B cell (primary cell): ENCODE data around the gene MTX1. TPM values are rescaled to one million over a fixed set of nuclear protein-coding genes. Genes with fewer than 3 reads are reported as not detected.

Experiments
- ATAC-seq: fragments of 200-7000 bp; cut with Tn5 transposase; one replicate; pipeline ENCODE4 v1.10.0; 2021; ENCODE audit warnings: low read depth, mild to moderate bottlenecking, moderate number of reproducible peaks, moderate library complexity
- CTCF ChIA-PET: fragments of 350-600 bp; sonication (Branson Sonifier 250); formaldehyde crosslinking; loops from one replicate; lab custom pipeline; 2021; ENCODE audit warnings: antibody characterized with exemption, inconsistent platforms; lab: Charles Lee
- POLR2A ChIA-PET: fragments of 350-600 bp; sonication (Branson Sonifier 250); formaldehyde crosslinking; loops from one replicate; lab custom pipeline; 2021; ENCODE audit warnings: antibody characterized with exemption; lab: Charles Lee
- DNase-seq: peaks from one replicate; pipeline ENCODE4 v3.0.0; 2013
- H2AFZ ChIP-seq: 2 replicates; pipeline ENCODE4 v1.6.1; 2012; ENCODE audit warnings: mild to moderate bottlenecking, low read depth, low read length; ENCODE audit not compliant: insufficient read depth, poor library complexity, severe bottlenecking
- H3K27ac ChIP-seq, 2 donors: 1 replicate in 1 of 2; 2 replicates in 1 of 2; pipeline ENCODE4 v1.5.1; 2012 to 2013; ENCODE audit warnings: low read length in 2 of 2, mild to moderate bottlenecking in 2 of 2, moderate library complexity in 1 of 2
- H3K27me3 ChIP-seq, 4 experiments: fragments of 200-600 bp in 1 of 4; sonication (generic) in 1 of 4; replicated peaks in 1 of 4; 1 replicate in 2 of 4; 2 replicates in 2 of 4; pipeline versions ENCODE4 v1.6.1 to v1.7.0; 2013 to 2016; ENCODE audit warnings: low read length in 3 of 4, mild to moderate bottlenecking in 2 of 4, mixed read lengths in 1 of 4, moderate library complexity in 1 of 4; ENCODE audit not compliant: insufficient read depth in 4 of 4, control insufficient read depth in 3 of 4; ENCODE audit errors: control extremely low read depth in 1 of 4
- H3K36me3 ChIP-seq, 2 experiments: replicated peaks in 1 of 2; 1 replicate in 1 of 2; 2 replicates in 1 of 2; pipeline versions ENCODE4 v1.6.1 to v1.7.1; 2013; ENCODE audit warnings: low read length in 1 of 2; ENCODE audit not compliant: insufficient read depth in 2 of 2, control insufficient read depth in 1 of 2; ENCODE audit errors: control extremely low read depth in 1 of 2, extremely low read depth in 1 of 2
- H3K4me1 ChIP-seq, 2 donors: fragments of 200-600 bp in 1 of 2; sonication (generic) in 1 of 2; 1 replicate in 1 of 2; 2 replicates in 1 of 2; pipeline versions ENCODE4 v1.5.1 to v1.6.1; 2013 to 2017; ENCODE audit warnings: low read length in 2 of 2; ENCODE audit not compliant: control insufficient read depth in 2 of 2, insufficient read depth in 2 of 2
- H3K4me2 ChIP-seq: replicated peaks from 2 replicates; pipeline ENCODE3; 2012; ENCODE audit warnings: mild to moderate bottlenecking, low read depth, low read length; ENCODE audit not compliant: poor library complexity, severe bottlenecking
- H3K4me3 ChIP-seq, 5 experiments: fragments of 200-600 bp in 1 of 5; sonication (generic) in 1 of 5; 1 replicate in 3 of 5; 2 replicates in 2 of 5; pipeline versions ENCODE4 v1.5.1 to v1.7.0; 2011 to 2016; ENCODE audit warnings: low read length in 4 of 5, mild to moderate bottlenecking in 4 of 5, low read depth in 2 of 5, control low read depth in 1 of 5, moderate library complexity in 1 of 5; ENCODE audit not compliant: insufficient read depth in 1 of 5; ENCODE audit errors: control extremely low read depth in 1 of 5, extremely low read depth in 1 of 5
- H3K79me2 ChIP-seq: fragments of 200-600 bp; sonication (generic); one replicate; pipeline ENCODE4 v1.6.0; 2016; ENCODE audit warnings: low read length; ENCODE audit not compliant: control insufficient read depth, insufficient read depth
- H3K9ac ChIP-seq: fragments of 200-600 bp; sonication (generic); 2 replicates; pipeline ENCODE4 v1.6.1; 2017; ENCODE audit warnings: mild to moderate bottlenecking, low read length, moderate library complexity
- H3K9me3 ChIP-seq, 3 donors: one replicate each; pipeline versions ENCODE4 v1.6.1 to v1.7.1; 2013; ENCODE audit warnings: low read length in 2 of 3; ENCODE audit not compliant: control insufficient read depth in 2 of 3, insufficient read depth in 1 of 3; ENCODE audit errors: control extremely low read depth in 1 of 3
- H4K20me1 ChIP-seq: 2 replicates; pipeline ENCODE4 v1.6.0; 2012; ENCODE audit warnings: mild to moderate bottlenecking, low read length; ENCODE audit not compliant: insufficient read depth, control insufficient read depth, poor library complexity, severe bottlenecking
- H3K27ac Mint-ChIP-seq: one replicate; pipeline ENCODE4 v1.8.0; 2021; ENCODE audit warnings: mixed read lengths
- H3K27me3 Mint-ChIP-seq: one replicate; pipeline ENCODE4 v1.8.0; 2021; ENCODE audit warnings: mixed read lengths
- H3K4me1 Mint-ChIP-seq: one replicate; pipeline ENCODE4 v1.8.0; 2021; ENCODE audit warnings: mixed read lengths
- H3K4me3 Mint-ChIP-seq: one replicate; pipeline ENCODE4 v1.8.0; 2021; ENCODE audit warnings: mixed read lengths
- H3K9me3 Mint-ChIP-seq: one replicate; pipeline ENCODE4 v1.8.0; 2022; ENCODE audit warnings: mixed read lengths; ENCODE audit not compliant: insufficient read depth
- CTCF ChIP-seq: fragments of 200-600 bp; IDR thresholded peaks from one replicate; pipeline ENCODE4 v1.8.0; 2022; ENCODE audit warnings: antibody characterized with exemption, mild to moderate bottlenecking
- EZH2 ChIP-seq: IDR thresholded peaks from 2 replicates; pipeline ENCODE4 v1.6.1; 2012; ENCODE audit warnings: borderline replicate concordance, low read depth, mild to moderate bottlenecking, moderate library complexity, low read length; ENCODE audit not compliant: insufficient read depth, poor library complexity, severe bottlenecking
- WGBS: methylation state at CpG from one replicate; pipeline ENCODE4 v1.1.5; 2013; ENCODE audit warnings: missing lambda C conversion rate; ENCODE audit not compliant: insufficient coverage; 5-methylcytosine and 5-hydroxymethylcytosine counted together
- intact Hi-C: fragments of 100-400 bp; cut with micrococcal nuclease; formaldehyde crosslinking; loops from one replicate; pipeline ENCODE4 v1.10.0; 2022
- polyA plus RNA-seq: library from polyadenylated mRNA; depleted of rRNA; stranded (reverse); fragments of >200 nt; gene quantifications from 2 replicates; pipeline ENCODE4 v1.2.3, GENCODE V29; 2012
- total RNA-seq, 2 donors: library from RNA; stranded (reverse); fragments of 120-200 nt in 1 of 2; gene quantifications; 1 replicate in 1 of 2; 2 replicates in 1 of 2; pipeline versions ENCODE4 v1.2.3 to v1.2.4, GENCODE V29; 2013 to 2022

The MTX1 gene
- total and polyA plus RNA-seq, 2 donors (not counting 1 experiment from before 2014, with no cell fraction given) = 19.0 to 40.4 TPM

- H3K27me3 ChIP-seq = no peaks in the 10 kb centered on the region
- ATAC-seq (peak; percentile 97), DNase-seq (peak; percentile 98)
- intact Hi-C loops = loop anchor here (1.0 to 5.0 kb wide), 3 partner anchors 14 to 143 kb away; a partner anchor contains a TSS
- WGBS = under 1% methylated on average over 35 of the region's 42 CpGs
- H3K36me3 ChIP-seq = no peaks in the 10 kb centered on the region
- no peaks in the 10 kb centered on the region for H3K27me3 Mint-ChIP-seq
- peak overlapping the region; percentile 70 for H3K27ac ChIP-seq
- H3K4me1 ChIP-seq = peaks cover 43 to 56% of the 10 kb centered on the region in 2 donors
- H2AFZ ChIP-seq = peak overlapping the region; percentile 81
- peak overlapping the region; percentile 85 for H3K4me3 Mint-ChIP-seq
- no peaks in the 10 kb centered on the region for H3K9me3 ChIP-seq
- CTCF ChIA-PET = interaction anchor here (0.7 to 6.9 kb wide), 19 partner anchors 14 to 166 kb away, joined by 3 to 189 read pairs (median 6); partner anchors contain the start of genes CLK2, KRTCAP2, MTX1 and THBS3
- peak overlapping the region; percentile 94 for H3K4me2 ChIP-seq
- TF ChIP-seq EZH2 (no peak), CTCF (no peak)
- H3K9ac ChIP-seq = peak overlapping the region; percentile 73
- peaks cover 43% of the 10 kb centered on the region for H3K4me1 Mint-ChIP-seq
- peak overlapping the region; percentile 61 to 93 (median 68) for H3K4me3 ChIP-seq
- H4K20me1 ChIP-seq = no peaks in the 10 kb centered on the region
- H3K9me3 Mint-ChIP-seq = no peaks in the 10 kb centered on the region
- peak overlapping the region; percentile 91 for H3K27ac Mint-ChIP-seq
- POLR2A ChIA-PET = interaction anchor here (0.7 to 5.9 kb wide), 5 partner anchors 14 to 333 kb away, joined by 4 to 47 read pairs (median 5); partner anchors contain the start of genes MTX1, THBS3 and TRIM46
- peaks cover 4% of the 10 kb centered on the region for H3K79me2 ChIP-seq
Observed at GRCh38 chr1:155227261-155228095, 19.0 kb downstream of the MTX1 start.
